DND-41 (cell line): Measurements from ENCODE around the gene BICDL1.
"Not testable (repeated sequence)": the region's sequence is repeated elsewhere in the genome, so short reads cannot be mapped to it uniquely, and the experiment has no call there.

ENCODE experiments used
- ATAC-seq: fragments of 200-7000 bp; cut with Tn5 transposase; 3 replicates; pipeline ENCODE4 v1.9.1; 2021; ENCODE audit warnings: low read depth; ENCODE audit not compliant: insufficient read depth
- DNase-seq: peaks from one replicate; pipeline ENCODE4 v3.0.0-alpha.2; 2020
- H2AFZ ChIP-seq: 2 replicates; pipeline ENCODE4 v1.6.0; 2012; ENCODE audit warnings: low read depth, low read length
- H3K27ac ChIP-seq: 2 replicates; pipeline ENCODE4 v1.5.1; 2012; ENCODE audit warnings: low read length, inconsistent platforms
- H3K27me3 ChIP-seq: fragments of 200-600 bp; sonication (generic); 2 replicates; pipeline ENCODE4 v1.6.0; 2012; ENCODE audit warnings: low read length, mild to moderate bottlenecking, inconsistent platforms; ENCODE audit not compliant: insufficient read depth, poor library complexity
- H3K36me3 ChIP-seq: 2 replicates; pipeline ENCODE4 v1.5.1; 2012; ENCODE audit warnings: low read length, inconsistent platforms; ENCODE audit not compliant: insufficient read depth
- H3K4me1 ChIP-seq: 2 replicates; pipeline ENCODE4 v1.5.1; 2012; ENCODE audit warnings: mild to moderate bottlenecking, low read length; ENCODE audit not compliant: insufficient read depth
- H3K4me2 ChIP-seq: 2 replicates; pipeline ENCODE4 v1.6.0; 2012; ENCODE audit warnings: mild to moderate bottlenecking, moderate library complexity, low read length, inconsistent platforms; ENCODE audit not compliant: insufficient read depth
- H3K4me3 ChIP-seq, 2 experiments: fragments of 200-600 bp in 1 of 2; shearing (Covaris generic) in 1 of 2; 2 replicates each; pipeline ENCODE4 v1.5.1; 2012 to 2016; ENCODE audit warnings: inconsistent platforms in 2 of 2, low read length in 2 of 2, mild to moderate bottlenecking in 2 of 2, low read depth in 1 of 2, moderate library complexity in 1 of 2
- H3K79me2 ChIP-seq: 2 replicates; pipeline ENCODE4 v1.6.0; 2012; ENCODE audit warnings: low read length, inconsistent platforms; ENCODE audit not compliant: insufficient read depth
- H3K9ac ChIP-seq: 2 replicates; pipeline ENCODE4 v1.6.0; 2012; ENCODE audit warnings: low read depth, mild to moderate bottlenecking, inconsistent platforms, low read length, moderate library complexity
- H3K9me3 ChIP-seq: 2 replicates; pipeline ENCODE4 v1.5.1; 2012; ENCODE audit warnings: low read length, moderate library complexity, mild to moderate bottlenecking, inconsistent platforms; ENCODE audit not compliant: insufficient read depth, severe bottlenecking
- H4K20me1 ChIP-seq: 2 replicates; pipeline ENCODE4 v1.6.0; 2012; ENCODE audit warnings: low read length; ENCODE audit not compliant: insufficient read depth
- CTCF ChIP-seq: IDR thresholded peaks from 2 replicates; pipeline ENCODE4 v1.5.1; 2012; ENCODE audit warnings: borderline replicate concordance, low read length, moderate library complexity, mild to moderate bottlenecking; ENCODE audit not compliant: poor library complexity, severe bottlenecking; ENCODE audit errors: extremely low read depth
- EZH2 ChIP-seq: IDR thresholded peaks from 3 replicates; pipeline ENCODE4 v1.6.1; 2012; ENCODE audit warnings: borderline replicate concordance, low read depth, mild to moderate bottlenecking, moderate library complexity, low read length, inconsistent platforms; ENCODE audit not compliant: severe bottlenecking

BICDL1 gene

GRCh38 chr12:119959435-119959834, 29.6 kb upstream of the BICDL1 start:
- Histone ChIP-seq H3K4me1 (no peaks in the 10 kb centered on the region), H2AFZ (no peak overlapping the region), H3K27me3 (no peaks in the 10 kb centered on the region), H3K4me3 (no peak overlapping the region), H3K36me3 (no peaks in the 10 kb centered on the region), H3K27ac (no peak overlapping the region), H3K79me2 (no peaks in the 10 kb centered on the region), H4K20me1 (no peaks in the 10 kb centered on the region), H3K9me3 (peaks cover 15% of the 10 kb centered on the region), H3K4me2 (no peak overlapping the region), H3K9ac (no peak overlapping the region)
- no peak for DNase-seq
- TF ChIP-seq CTCF (no peak), EZH2 (no peak)
- no peak for ATAC-seq

- no peaks in the 10 kb centered on the region for H4K20me1 ChIP-seq
- no peaks in the 10 kb centered on the region for H3K27me3 ChIP-seq
- H3K4me1 ChIP-seq, result no peaks in the 10 kb centered on the region
- no peaks in the 10 kb centered on the region for H3K9me3 ChIP-seq
- H3K36me3 ChIP-seq, result no peaks in the 10 kb centered on the region
- DNase-seq, result no peak
- no peaks in the 10 kb centered on the region for H3K79me2 ChIP-seq
- no peak overlapping the region for H3K9ac ChIP-seq
- H3K4me3 ChIP-seq, result no peak overlapping the region
- H3K27ac ChIP-seq, result no peak overlapping the region
- no peak overlapping the region for H3K4me2 ChIP-seq
- no peak for ATAC-seq
- no peak overlapping the region for H2AFZ ChIP-seq
- no peak for TF ChIP-seq CTCF
- TF ChIP-seq EZH2, result no peak
These were observed 24.9 kb upstream of the BICDL1 start for GRCh38 chr12:119964123-119964522.

GRCh38 chr12:119964929-119965328, 24.1 kb upstream of the BICDL1 start:
- no peaks in the 10 kb centered on the region for H4K20me1 ChIP-seq
- H3K79me2 ChIP-seq, result no peaks in the 10 kb centered on the region
- no peak overlapping the region for H2AFZ ChIP-seq
- H3K27me3 ChIP-seq, result no peaks in the 10 kb centered on the region
- H3K27ac ChIP-seq, result no peak overlapping the region
- H3K9ac ChIP-seq, result no peak overlapping the region
- no peak overlapping the region for H3K4me3 ChIP-seq
- DNase-seq (no peak), ATAC-seq (no peak)
- no peaks in the 10 kb centered on the region for H3K4me1 ChIP-seq
- TF ChIP-seq EZH2 (no peak), CTCF (no peak)
- H3K9me3 ChIP-seq, result no peaks in the 10 kb centered on the region
- H3K4me2 ChIP-seq, result no peak overlapping the region
- H3K36me3 ChIP-seq, result no peaks in the 10 kb centered on the region

GRCh38 chr12:119980242-119980641, 8.8 kb upstream of the BICDL1 start:
- TF ChIP-seq CTCF (no peak), EZH2 (no peak)
- DNase-seq (no peak), ATAC-seq (no peak)
- no peaks in the 10 kb centered on the region for H3K36me3 ChIP-seq
- H3K4me1 ChIP-seq, result no peaks in the 10 kb centered on the region
- H3K79me2 ChIP-seq, result no peaks in the 10 kb centered on the region
- no peak overlapping the region for H3K4me3 ChIP-seq
- no peak overlapping the region for H3K9ac ChIP-seq
- H3K9me3 ChIP-seq, result no peaks in the 10 kb centered on the region
- no peaks in the 10 kb centered on the region for H4K20me1 ChIP-seq
- H3K27ac ChIP-seq, result no peak overlapping the region
- H3K27me3 ChIP-seq, result peaks cover 2% of the 10 kb centered on the region
- no peak overlapping the region for H2AFZ ChIP-seq
- H3K4me2 ChIP-seq, result no peak overlapping the region

GRCh38 chr12:119980702-119981101, 8.3 kb upstream of the BICDL1 start:
- not testable (repeated sequence) for H3K4me3 ChIP-seq, H3K79me2 ChIP-seq, DNase-seq, H3K27ac ChIP-seq, H2AFZ ChIP-seq, ATAC-seq, H3K36me3 ChIP-seq, H3K27me3 ChIP-seq, H4K20me1 ChIP-seq, H3K9ac ChIP-seq, H3K4me2 ChIP-seq, H3K4me1 ChIP-seq, H3K9me3 ChIP-seq
